ENCODE results near the gene DCDC2.

The DCDC2 gene

DNA sequence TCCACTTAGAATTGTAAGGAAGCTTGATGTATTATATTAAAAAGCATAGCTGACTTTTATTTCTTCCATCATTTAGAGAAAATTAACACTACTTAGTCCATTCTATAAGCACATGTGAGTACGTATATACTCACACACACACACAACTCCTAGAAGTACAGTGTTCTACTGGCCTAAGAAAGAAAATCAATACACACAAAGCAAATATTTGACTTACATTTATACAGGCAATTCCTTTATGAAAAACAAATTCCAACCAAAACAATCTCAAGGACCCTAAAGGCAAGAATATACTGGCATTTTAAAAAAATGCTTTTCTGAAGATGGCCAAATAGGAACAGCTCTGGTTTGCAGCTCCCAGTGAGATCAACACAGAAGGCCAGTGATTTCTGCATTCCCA is 160.0 kb downstream of the DCDC2 start:
- Histone ChIP-seq H3K36me3 (replicated peaks in 1 of 2; ENCODE audit: control insufficient read depth in 2 of 2, insufficient read depth in 2 of 2, low read length in 2 of 2) (no peaks in the 10 kb centered on the region), H3K4me3 (ENCODE audit: low read length in 2 of 2) (no peak overlapping the region), H2BK12ac (ENCODE audit: low read length) (no peak overlapping the region), H4K91ac (ENCODE audit: low read depth, low read length, poor library complexity) (no peak overlapping the region), H3K4me2 (ENCODE audit: insufficient read depth, low read length, poor library complexity, severe bottlenecking) (no peak overlapping the region), H3K9me3 (replicated peaks in 1 of 2; ENCODE audit: control insufficient read depth in 2 of 2, insufficient read depth in 1 of 2, low read depth in 1 of 2, low read length in 2 of 2) (no peaks in the 10 kb centered on the region), H3K4me1 (ENCODE audit: control insufficient read depth in 2 of 2, insufficient read depth in 1 of 2, low read depth in 1 of 2, low read length in 2 of 2) (peaks cover 0 to 6% of the 10 kb centered on the region in 2 donors), H3K27ac (replicated peaks; ENCODE audit: low read length) (no peak overlapping the region), H3K9ac (ENCODE audit: low read depth, low read length, poor library complexity) (no peak overlapping the region), H3K27me3 (ENCODE audit: control insufficient read depth in 3 of 3, insufficient read depth in 3 of 3, low read depth in 1 of 3, low read length in 3 of 3) (no peaks in the 10 kb centered on the region), H2AFZ (ENCODE audit: low read length) (no peak overlapping the region), H2BK5ac (ENCODE audit: low read length) (no peak overlapping the region), H4K8ac (ENCODE audit: low read depth, low read length) (no peak overlapping the region), H3K4ac (ENCODE audit: low read length) (no peak overlapping the region), H2BK15ac (ENCODE audit: low read length) (no peak overlapping the region), H3K18ac (ENCODE audit: low read length) (no peak overlapping the region), H3K79me1 (ENCODE audit: low read depth, low read length) (no peaks in the 10 kb centered on the region), H2AK5ac (ENCODE audit: low read depth, low read length) (no peak overlapping the region), H3K14ac (ENCODE audit: low read length) (no peak overlapping the region), H3K23ac (ENCODE audit: low read depth, low read length, poor library complexity) (no peak overlapping the region), H2BK120ac (ENCODE audit: low read depth, low read length) (no peak overlapping the region)
- no CpG with 5 or more reads among the region's 1 CpG for WGBS, 2 donors (ENCODE audit: extremely low coverage in 2 of 2, insufficient read length in 2 of 2, insufficient replicate concordance in 1 of 2)
- DNase-seq (ENCODE audit: low spot score), result no peak

DNA sequence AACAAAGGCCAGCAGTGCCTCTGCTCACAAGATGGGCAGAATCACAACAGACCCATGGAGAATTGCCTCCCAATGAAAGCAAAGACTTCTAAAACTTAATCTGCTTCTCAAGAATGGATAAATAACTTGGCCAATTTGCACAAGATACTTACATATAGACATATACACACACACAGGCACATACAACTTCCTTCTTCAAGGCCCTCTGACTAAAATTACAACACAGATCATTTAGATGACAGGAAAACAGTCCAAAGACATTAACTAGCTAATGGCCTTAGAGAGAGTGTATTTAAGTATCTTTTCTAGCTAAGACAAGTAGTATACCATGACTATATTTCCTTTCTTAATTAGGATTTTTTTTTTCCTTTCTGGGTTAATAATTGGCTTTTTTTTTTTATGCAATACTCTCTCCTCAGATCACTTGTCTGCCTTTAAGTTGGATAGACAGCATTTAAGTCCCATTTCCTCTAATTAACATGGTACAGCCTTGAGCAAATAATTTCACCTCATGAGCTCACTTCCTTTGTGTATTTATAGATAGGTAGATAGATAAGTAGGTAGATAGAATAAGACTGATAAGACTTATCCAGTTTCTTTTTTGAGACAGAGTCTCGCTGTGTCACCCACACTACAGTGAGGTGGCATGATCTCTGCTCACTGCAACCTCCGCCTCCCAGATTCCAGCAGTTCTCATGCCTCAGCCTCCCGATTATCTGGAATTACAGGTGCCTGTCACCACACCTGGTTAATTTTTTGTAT is 161.8 kb downstream of the DCDC2 start:
- H3K79me1 ChIP-seq (ENCODE audit: low read depth, low read length), result no peaks in the 10 kb centered on the region
- H2BK15ac ChIP-seq (ENCODE audit: low read length), result no peak overlapping the region
- H3K4ac ChIP-seq (ENCODE audit: low read length), result no peak overlapping the region
- H3K14ac ChIP-seq (ENCODE audit: low read length), result no peak overlapping the region
- no peak overlapping the region for H3K27ac ChIP-seq (replicated peaks; ENCODE audit: low read length)
- H3K27me3 ChIP-seq (ENCODE audit: control insufficient read depth in 3 of 3, insufficient read depth in 3 of 3, low read depth in 1 of 3, low read length in 3 of 3), result no peaks in the 10 kb centered on the region
- no peak overlapping the region for H2AFZ ChIP-seq (ENCODE audit: low read length)
- DNase-seq (ENCODE audit: low spot score), result no peak
- no CpG with 5 or more reads among the region's 3 CpGs for WGBS, 2 donors (ENCODE audit: extremely low coverage in 2 of 2, insufficient read length in 2 of 2, insufficient replicate concordance in 1 of 2)
- no peak overlapping the region for H3K9ac ChIP-seq (ENCODE audit: low read depth, low read length, poor library complexity)
- H3K18ac ChIP-seq (ENCODE audit: low read length), result no peak overlapping the region
- no peak overlapping the region for H2AK5ac ChIP-seq (ENCODE audit: low read depth, low read length)
- H4K91ac ChIP-seq (ENCODE audit: low read depth, low read length, poor library complexity), result no peak overlapping the region
- no peaks in the 10 kb centered on the region for H3K9me3 ChIP-seq (replicated peaks in 1 of 2; ENCODE audit: control insufficient read depth in 2 of 2, insufficient read depth in 1 of 2, low read depth in 1 of 2, low read length in 2 of 2)
- H2BK12ac ChIP-seq (ENCODE audit: low read length), result no peak overlapping the region
- H3K4me3 ChIP-seq (ENCODE audit: low read length in 2 of 2), result no peak overlapping the region
- no peak overlapping the region for H3K4me2 ChIP-seq (ENCODE audit: insufficient read depth, low read length, poor library complexity, severe bottlenecking)
- H3K23ac ChIP-seq (ENCODE audit: low read depth, low read length, poor library complexity), result no peak overlapping the region
- H2BK120ac ChIP-seq (ENCODE audit: low read depth, low read length), result no peak overlapping the region
- no peak overlapping the region for H2BK5ac ChIP-seq (ENCODE audit: low read length)
- H3K36me3 ChIP-seq (replicated peaks in 1 of 2; ENCODE audit: control insufficient read depth in 2 of 2, insufficient read depth in 2 of 2, low read length in 2 of 2), result no peaks in the 10 kb centered on the region
- H4K8ac ChIP-seq (ENCODE audit: low read depth, low read length), result no peak overlapping the region
- peaks cover 0 to 6% of the 10 kb centered on the region in 2 donors for H3K4me1 ChIP-seq (ENCODE audit: control insufficient read depth in 2 of 2, insufficient read depth in 1 of 2, low read depth in 1 of 2, low read length in 2 of 2)

- Histone ChIP-seq H2BK12ac (ENCODE audit: low read length) (no peak overlapping the region), H3K18ac (ENCODE audit: low read length) (no peak overlapping the region), H4K91ac (ENCODE audit: low read depth, low read length, poor library complexity) (no peak overlapping the region), H3K4me1 (ENCODE audit: control insufficient read depth in 2 of 2, insufficient read depth in 1 of 2, low read depth in 1 of 2, low read length in 2 of 2) (peaks cover 0 to 6% of the 10 kb centered on the region in 2 donors), H2BK120ac (ENCODE audit: low read depth, low read length) (no peak overlapping the region), H2BK5ac (ENCODE audit: low read length) (no peak overlapping the region), H3K36me3 (replicated peaks in 1 of 2; ENCODE audit: control insufficient read depth in 2 of 2, insufficient read depth in 2 of 2, low read length in 2 of 2) (no peaks in the 10 kb centered on the region), H3K23ac (ENCODE audit: low read depth, low read length, poor library complexity) (no peak overlapping the region), H2BK15ac (ENCODE audit: low read length) (no peak overlapping the region), H3K14ac (ENCODE audit: low read length) (no peak overlapping the region), H3K79me1 (ENCODE audit: low read depth, low read length) (no peaks in the 10 kb centered on the region), H3K27me3 (ENCODE audit: control insufficient read depth in 3 of 3, insufficient read depth in 3 of 3, low read depth in 1 of 3, low read length in 3 of 3) (no peaks in the 10 kb centered on the region), H3K9me3 (replicated peaks in 1 of 2; ENCODE audit: control insufficient read depth in 2 of 2, insufficient read depth in 1 of 2, low read depth in 1 of 2, low read length in 2 of 2) (no peaks in the 10 kb centered on the region), H2AK5ac (ENCODE audit: low read depth, low read length) (no peak overlapping the region), H3K27ac (replicated peaks; ENCODE audit: low read length) (no peak overlapping the region), H2AFZ (ENCODE audit: low read length) (no peak overlapping the region), H4K8ac (ENCODE audit: low read depth, low read length) (no peak overlapping the region), H3K4me2 (ENCODE audit: insufficient read depth, low read length, poor library complexity, severe bottlenecking) (no peak overlapping the region), H3K9ac (ENCODE audit: low read depth, low read length, poor library complexity) (no peak overlapping the region), H3K4me3 (ENCODE audit: low read length in 2 of 2) (no peak overlapping the region), H3K4ac (ENCODE audit: low read length) (no peak overlapping the region)
- no peak for DNase-seq (ENCODE audit: low spot score)
- no CpG with 5 or more reads among the region's 2 CpGs for WGBS, 2 donors (ENCODE audit: extremely low coverage in 2 of 2, insufficient read length in 2 of 2, insufficient replicate concordance in 1 of 2)
These were observed 162.7 kb downstream of the DCDC2 start for GRCh38 chr6:24194978-24195700.

DNA sequence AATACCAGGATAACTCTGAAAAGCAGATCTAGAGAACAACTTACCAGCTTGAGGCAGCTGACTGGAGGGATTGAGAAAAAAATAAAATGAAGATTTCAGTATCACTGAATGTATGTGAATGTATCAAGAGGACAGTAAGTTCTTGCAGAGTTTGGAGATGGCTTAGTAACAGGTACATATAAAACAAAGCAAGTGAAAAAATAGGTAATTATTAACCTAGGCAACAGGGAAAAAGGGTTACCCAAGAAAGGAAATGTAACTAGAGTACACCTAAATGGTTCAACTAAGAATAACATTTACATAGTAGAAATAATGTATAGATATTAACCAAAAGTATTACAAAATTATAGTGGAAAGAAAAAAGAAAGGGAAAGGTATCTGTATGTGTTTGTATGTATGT is 164.5 kb downstream of the DCDC2 start:
- Histone ChIP-seq H3K14ac (ENCODE audit: low read length) (no peak overlapping the region), H4K8ac (ENCODE audit: low read depth, low read length) (no peak overlapping the region), H3K4me1 (ENCODE audit: control insufficient read depth in 2 of 2, insufficient read depth in 1 of 2, low read depth in 1 of 2, low read length in 2 of 2) (peaks cover 0 to 6% of the 10 kb centered on the region in 2 donors), H3K79me1 (ENCODE audit: low read depth, low read length) (no peaks in the 10 kb centered on the region), H3K9me3 (replicated peaks in 1 of 2; ENCODE audit: control insufficient read depth in 2 of 2, insufficient read depth in 1 of 2, low read depth in 1 of 2, low read length in 2 of 2) (no peaks in the 10 kb centered on the region), H3K36me3 (replicated peaks in 1 of 2; ENCODE audit: control insufficient read depth in 2 of 2, insufficient read depth in 2 of 2, low read length in 2 of 2) (no peaks in the 10 kb centered on the region), H3K27me3 (ENCODE audit: control insufficient read depth in 3 of 3, insufficient read depth in 3 of 3, low read depth in 1 of 3, low read length in 3 of 3) (no peaks in the 10 kb centered on the region), H2AK5ac (ENCODE audit: low read depth, low read length) (no peak overlapping the region), H2BK15ac (ENCODE audit: low read length) (no peak overlapping the region), H2BK5ac (ENCODE audit: low read length) (no peak overlapping the region), H3K9ac (ENCODE audit: low read depth, low read length, poor library complexity) (no peak overlapping the region), H2BK12ac (ENCODE audit: low read length) (no peak overlapping the region), H4K91ac (ENCODE audit: low read depth, low read length, poor library complexity) (no peak overlapping the region), H3K27ac (replicated peaks; ENCODE audit: low read length) (no peak overlapping the region), H3K23ac (ENCODE audit: low read depth, low read length, poor library complexity) (no peak overlapping the region), H3K4me3 (ENCODE audit: low read length in 2 of 2) (no peak overlapping the region), H2AFZ (ENCODE audit: low read length) (no peak overlapping the region), H3K4ac (ENCODE audit: low read length) (no peak overlapping the region), H3K4me2 (ENCODE audit: insufficient read depth, low read length, poor library complexity, severe bottlenecking) (no peak overlapping the region), H2BK120ac (ENCODE audit: low read depth, low read length) (no peak overlapping the region), H3K18ac (ENCODE audit: low read length) (no peak overlapping the region)
- DNase-seq (ENCODE audit: low spot score), result no peak
